GM21390 (cell line): ENCODE data around the gene FXN.
"Not testable (repeated sequence)": the region's sequence is repeated elsewhere in the genome, so short reads cannot be mapped to it uniquely, and the experiment has no call there.

Experiments
- ATAC-seq: cut with Tn5 transposase; IDR thresholded peaks from one replicate; pipeline ENCODE4 v1.9.1; 2021; ENCODE audit not compliant: unreplicated experiment

FXN gene

GRCh38 chr9:69035438-69036308 is at the start of gene FXN:
Gene FXN (plus strand): TSS chr9:69035752. CDS start chr9:69035783, 31 bp downstream.
- ATAC-seq: peak; percentile 92

GRCh38 chr9:68986949-68987348 is 48.6 kb upstream of the FXN start:
- ATAC-seq: not testable (repeated sequence)

- ATAC-seq: no peak
Observed at GRCh38 chr9:68991457-68991856, 44.1 kb upstream of the FXN start.

- no peak for ATAC-seq
Observed at GRCh38 chr9:68995776-68996175, 39.8 kb upstream of the FXN start.

DNA sequence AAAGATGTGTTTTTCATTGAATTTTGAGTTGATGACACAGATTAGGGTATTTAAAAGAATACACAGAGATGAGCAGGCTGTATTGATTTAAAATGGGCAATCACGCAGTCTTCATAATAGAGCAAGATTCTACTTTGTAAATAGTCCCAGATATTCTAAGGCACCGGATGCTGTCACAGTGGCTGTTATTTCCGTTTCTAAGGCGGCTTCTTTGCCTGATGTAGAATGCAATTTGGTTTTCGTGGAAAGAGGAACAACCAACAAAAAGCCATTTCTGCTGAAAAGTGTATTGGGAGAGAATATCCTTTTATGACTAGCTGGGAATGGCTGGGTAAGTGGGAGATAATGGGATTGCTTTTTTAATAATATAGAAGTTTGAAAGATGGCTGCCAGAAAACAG is 39.1 kb upstream of the FXN start:
- ATAC-seq: no peak

- ATAC-seq: no peak
Observed at GRCh38 chr9:68997666-68998065, 37.9 kb upstream of the FXN start.

DNA sequence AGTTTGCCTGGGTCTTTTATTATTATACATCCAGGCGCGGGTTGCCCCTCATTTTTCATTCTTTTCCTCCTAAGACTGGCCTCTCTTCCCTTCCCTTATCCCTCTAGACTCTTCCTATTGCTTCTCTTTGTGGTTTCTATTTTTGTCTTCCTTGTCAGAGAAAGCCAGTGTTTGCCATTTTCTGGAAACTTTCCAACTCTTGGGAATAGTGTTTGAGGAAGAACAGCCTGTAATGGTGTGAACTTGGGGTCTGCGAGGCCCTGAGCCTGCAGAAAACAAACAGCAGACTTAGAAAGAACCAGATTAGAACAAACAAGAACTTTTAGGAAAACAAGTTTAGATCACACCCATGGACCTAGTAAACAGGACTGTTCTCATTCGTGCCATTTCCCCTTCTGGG is 37.2 kb upstream of the FXN start:
- no peak for ATAC-seq

- peak; percentile 59 for ATAC-seq
Observed at GRCh38 chr9:68998812-68999211, 36.7 kb upstream of the FXN start.

DNA sequence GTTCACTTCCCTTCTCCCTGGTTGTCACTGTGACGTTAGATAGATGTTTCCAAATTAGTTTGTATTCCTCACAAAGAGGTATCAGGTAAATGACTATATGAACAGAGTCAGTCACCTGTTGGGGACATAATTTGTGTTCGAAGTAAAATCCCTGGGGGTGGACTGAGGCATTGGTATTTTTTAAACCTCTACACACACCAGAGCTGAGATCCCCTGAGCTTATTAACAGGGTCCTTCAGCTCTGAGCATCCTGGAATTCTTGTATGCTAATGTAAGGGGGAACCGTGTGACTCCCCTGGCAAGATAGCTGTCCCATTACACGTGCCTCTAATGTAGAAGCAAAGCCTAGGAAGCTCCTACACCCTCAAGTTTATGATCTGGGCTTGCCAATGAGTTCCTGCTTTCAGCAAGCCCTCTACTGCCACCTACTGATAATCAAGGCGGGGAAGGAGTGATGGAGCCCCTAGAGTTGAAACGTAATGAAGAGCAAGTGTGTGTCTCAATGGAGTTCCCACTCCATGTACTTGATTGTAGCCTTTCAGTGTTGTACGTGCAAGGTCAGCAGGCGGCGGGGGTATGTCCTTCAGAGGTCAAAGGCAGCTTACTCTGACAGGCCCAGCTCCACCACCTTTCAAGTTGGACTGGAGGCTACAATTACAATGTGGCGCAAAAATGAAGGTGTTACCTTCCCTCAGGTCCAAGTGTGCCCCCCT is 36.0 kb upstream of the FXN start:
- ATAC-seq: peak; percentile 83

GRCh38 chr9:69001921-69002320 is 33.6 kb upstream of the FXN start:
- ATAC-seq: no peak

DNA sequence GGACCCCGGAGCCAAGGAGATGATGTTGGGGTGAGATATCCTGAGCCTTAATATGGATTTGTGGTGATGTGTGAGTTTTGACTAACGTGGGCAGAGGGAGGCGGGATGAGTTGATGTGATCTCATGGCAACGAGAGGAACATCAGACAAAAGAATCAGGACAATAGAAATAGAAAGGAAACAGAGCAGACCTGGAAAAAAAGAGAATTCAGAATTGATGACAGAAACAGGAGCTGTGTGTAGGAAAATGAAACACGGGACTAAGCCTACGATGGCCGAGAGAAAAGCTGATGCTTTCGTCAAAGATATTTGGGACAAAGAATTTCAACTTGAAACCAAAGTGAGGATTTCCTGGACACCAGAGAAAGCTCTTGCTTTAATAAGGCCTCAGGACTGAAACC is 32.5 kb upstream of the FXN start:
- no peak for ATAC-seq

- ATAC-seq: no peak
Observed at GRCh38 chr9:69004836-69005235, 30.7 kb upstream of the FXN start.

GRCh38 chr9:69009708-69010107 is 25.8 kb upstream of the FXN start:
- ATAC-seq: no peak

DNA sequence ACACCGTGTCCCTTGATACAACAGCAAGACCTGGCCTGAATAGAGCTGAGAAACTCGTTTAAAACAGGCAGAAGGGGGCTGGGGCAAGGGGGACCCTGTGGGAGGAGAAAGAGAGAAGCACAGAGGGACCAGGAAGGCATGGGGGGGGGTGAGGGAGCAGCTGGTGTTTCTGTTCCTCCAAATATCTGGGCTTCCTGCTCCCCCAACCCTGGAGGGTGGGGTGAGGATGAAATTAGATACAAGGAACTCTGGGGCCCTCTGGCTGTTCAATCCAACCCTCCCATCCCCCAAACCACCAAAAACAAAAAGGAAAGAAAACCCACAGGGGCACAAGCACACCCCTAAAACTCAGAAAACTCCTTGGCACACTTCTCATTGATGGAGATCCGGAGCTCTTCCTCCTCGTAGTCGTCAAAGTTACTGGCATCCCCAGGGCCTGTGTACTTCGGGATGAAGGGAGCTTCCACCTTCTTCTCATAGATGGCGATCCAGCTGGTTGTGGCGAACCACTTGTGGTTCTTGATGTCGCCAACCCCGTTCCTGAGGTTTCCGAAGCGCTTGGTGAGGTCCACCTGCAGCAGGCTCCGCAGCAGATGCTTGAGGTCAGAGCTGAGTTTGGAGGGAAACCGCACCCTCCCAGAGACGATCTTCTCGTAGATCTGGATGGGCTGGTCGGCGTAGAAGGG is 22.7 kb upstream of the FXN start:
- ATAC-seq: no peak

DNA sequence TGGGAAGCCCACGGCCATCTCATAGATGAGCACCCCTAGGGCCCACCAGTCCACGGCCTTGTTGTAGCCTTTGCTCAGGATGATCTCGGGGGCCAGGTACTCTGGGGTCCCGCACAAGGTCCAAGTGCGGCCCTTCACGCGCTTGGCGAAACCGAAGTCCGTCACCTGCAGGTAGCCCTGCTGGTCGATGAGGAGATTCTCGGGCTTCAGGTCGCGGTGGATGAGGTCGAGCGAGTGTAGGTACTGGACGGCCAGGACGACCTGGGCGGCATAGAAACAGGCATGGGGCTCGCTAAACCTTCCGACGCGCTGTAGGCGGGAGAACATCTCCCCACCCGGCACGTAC is 22.2 kb upstream of the FXN start:
- ATAC-seq: no peak

GRCh38 chr9:69014013-69014412 is 21.5 kb upstream of the FXN start, which contains the start of gene PRKACG:
Gene PRKACG (minus strand): TSS chr9:69014113. CDS start chr9:69014092, 21 bp downstream.
- ATAC-seq: no peak

DNA sequence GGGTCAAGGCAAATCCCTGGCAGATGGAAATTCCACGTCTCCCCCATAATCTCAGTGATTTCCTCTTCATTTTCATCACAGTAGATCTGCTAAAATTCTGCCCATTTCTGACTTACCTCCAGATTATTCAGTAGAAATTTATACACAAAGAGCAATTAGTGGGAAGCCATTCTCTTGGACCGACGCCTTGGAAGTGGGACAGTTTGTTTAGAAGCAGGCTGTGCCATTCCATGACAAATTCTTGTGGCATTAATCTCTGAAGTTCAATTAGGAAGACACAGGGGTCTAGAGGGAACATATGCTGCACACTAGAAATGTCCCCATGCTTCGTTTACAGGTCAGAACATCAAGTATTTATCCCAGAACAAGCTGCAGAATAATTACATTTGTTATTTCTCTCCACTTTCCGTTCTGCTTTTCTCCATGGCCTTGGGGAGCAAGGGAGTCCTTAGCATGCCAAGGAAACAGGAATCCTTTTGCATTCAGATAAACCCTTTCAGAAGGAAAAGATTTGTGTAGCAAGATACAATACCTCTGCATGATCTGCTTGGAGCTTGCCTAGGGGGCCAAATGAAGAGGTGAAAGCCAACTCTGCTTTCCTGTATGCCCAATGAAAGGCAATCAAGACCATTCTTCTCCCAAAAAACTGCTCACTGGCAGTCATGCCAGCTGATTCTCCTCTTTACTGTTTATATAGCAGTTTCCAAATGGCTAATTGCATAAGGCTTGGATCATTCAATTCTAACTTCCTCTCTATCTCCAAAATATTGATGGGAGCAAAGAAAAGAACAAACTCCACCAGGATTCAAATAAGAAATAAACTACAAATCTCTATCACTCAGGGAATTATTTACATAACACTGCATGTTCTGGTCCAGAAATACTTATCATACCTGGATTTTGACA is 19.1 kb upstream of the FXN start:
- no peak for ATAC-seq

DNA sequence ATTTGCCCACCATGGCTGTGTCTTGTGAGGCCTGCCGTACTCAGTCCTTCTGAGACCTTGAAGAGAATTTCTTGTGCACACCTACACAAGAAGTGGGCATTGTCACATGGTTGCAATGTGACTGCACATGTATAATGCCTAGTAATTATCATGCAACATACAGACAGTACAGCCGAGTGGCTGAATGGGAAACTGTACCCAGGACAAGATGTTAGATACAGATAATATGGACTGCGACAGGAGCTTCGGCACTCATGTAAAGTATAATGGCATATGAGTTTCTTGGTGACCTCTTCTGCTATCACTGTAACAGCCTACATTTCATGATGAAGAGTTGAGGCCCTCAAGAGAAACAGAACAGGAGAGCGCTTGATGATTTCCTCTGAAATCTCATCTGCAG is 16.8 kb upstream of the FXN start:
- ATAC-seq: no peak

- ATAC-seq: no peak
Observed at GRCh38 chr9:69019808-69020207, 15.7 kb upstream of the FXN start.

DNA sequence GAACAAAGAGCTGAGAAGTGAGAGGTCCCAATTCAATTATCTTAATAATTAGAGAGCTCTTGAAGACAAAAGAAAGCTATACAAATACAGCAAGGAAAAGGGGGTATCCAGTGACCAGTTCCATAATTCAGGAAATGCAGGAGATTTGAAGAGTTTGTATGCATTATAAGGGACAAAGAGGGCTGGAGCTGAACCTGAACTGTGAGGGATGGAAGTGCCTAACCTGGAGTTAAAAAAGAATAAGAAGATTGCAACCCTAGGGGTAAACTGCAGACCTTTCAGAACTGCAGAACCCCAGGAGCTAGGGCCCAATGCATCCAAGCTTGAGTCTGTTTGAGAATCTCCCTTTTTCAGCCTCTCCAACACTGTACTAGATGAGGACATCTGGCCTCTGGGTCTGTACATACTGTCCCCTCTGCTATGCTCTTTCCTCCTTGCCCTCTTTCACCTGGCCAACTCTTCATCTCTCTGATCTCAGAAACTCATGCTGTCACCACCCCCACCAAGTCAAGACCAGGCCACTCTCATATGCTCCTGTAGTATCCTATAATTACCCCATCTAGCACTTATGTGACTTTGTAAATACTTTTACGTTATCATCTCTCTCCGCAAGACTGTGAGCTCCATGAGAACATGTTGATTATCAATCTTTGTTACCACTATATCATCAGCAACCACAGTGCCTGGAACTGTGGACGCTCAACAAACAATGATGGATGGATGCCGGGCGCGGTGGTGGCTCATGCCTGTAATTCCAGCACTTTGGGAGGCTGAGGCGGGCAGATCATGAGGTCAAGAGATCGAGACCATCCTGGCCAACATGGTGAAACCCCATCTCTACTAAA is 15.0 kb upstream of the FXN start:
- ATAC-seq: no peak
